Esophagus muscularis mucosa (tissue), 4 donors: ENCODE data around the gene HMX3.

ENCODE experiments used
- CTCF ChIP-seq, 3 experiments: fragments of 200-600 bp in 2 of 3; fragments of 450-650 bp in 1 of 3; sonication (generic) in 2 of 3; IDR thresholded peaks; one replicate each; pipeline ENCODE4 v1.5.1; 2017 to 2019; ENCODE audit warnings: antibody characterized with exemption in 3 of 3, mild to moderate bottlenecking in 2 of 3, moderate library complexity in 1 of 3
- EP300 ChIP-seq: sonication (generic); formaldehyde crosslinking; IDR thresholded peaks from one replicate; pipeline ENCODE4 v1.6.1; 2017; ENCODE audit warnings: antibody characterized with exemption
- POLR2A ChIP-seq: fragments of 450-650 bp; IDR thresholded peaks from one replicate; pipeline ENCODE4 v1.6.1; 2017; ENCODE audit warnings: antibody characterized with exemption, moderate library complexity, mild to moderate bottlenecking, low read depth
- POLR2AphosphoS5 ChIP-seq, 2 donors: sonication (generic); formaldehyde crosslinking; IDR thresholded peaks; one replicate each; pipeline ENCODE4 v1.6.1; 2017; ENCODE audit warnings: antibody characterized with exemption in 2 of 2

DNA sequence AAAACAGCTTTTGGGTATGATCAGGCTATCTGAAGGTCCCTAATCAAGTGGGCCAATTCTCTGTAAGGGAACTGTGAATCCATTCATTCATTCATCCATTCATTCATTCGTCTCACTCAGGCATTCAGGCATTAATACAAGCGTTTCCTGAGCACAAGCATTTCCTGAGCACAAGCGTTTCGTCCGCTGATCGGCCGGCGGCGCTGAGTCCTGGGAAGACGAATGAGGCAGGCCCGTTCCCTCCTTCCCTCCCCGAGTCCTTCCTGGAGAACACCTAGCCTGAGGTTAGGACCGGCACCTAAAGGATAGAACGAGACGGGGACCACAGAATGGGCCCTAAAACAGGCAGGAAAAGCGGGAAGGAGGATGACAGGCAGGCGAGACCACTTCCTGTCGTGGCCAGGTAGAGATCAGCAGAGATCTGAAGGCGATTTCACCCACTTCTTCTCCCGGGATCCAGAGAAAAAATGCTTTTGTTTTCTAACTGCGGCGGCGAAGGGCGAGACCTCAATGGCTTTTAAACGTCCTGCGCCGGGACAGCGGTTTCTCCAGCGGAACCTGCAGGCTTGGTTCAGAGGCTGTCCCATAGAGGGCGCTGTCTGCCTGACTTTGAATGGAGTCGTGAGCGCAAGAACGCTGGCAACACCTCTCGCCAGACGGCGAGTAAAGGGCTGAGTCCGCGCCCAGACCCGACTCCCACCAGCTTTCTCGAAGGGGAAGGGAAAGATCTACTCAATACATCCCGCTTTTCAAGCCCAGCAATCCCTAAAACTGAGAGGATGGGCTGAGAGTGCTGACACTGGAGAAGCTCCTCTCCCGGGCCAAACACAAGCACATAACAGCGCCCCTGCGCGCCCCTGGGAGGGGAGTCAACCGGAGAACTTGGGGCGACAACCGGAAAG, 2.9 kb upstream of the HMX3 start:
- peak; percentile 79 to 96 (median 86) for TF ChIP-seq CTCF (IDR thresholded peaks at IDR 0.05)
- TF ChIP-seq POLR2AphosphoS5 (IDR thresholded peaks at IDR 0.05), result no peak
- TF ChIP-seq POLR2A, result no peak
- TF ChIP-seq EP300, result no peak
